ENCODE data around the gene SCNN1G. TPM values are rescaled to one million over a fixed set of nuclear protein-coding genes. Genes with fewer than 3 reads are reported as not detected.

Gene SCNN1G
- total and polyA plus RNA-seq, 9 of the 15 experiments (the other 6 are each of a cell fraction or from before 2014, with no cell fraction given), result not detected

- no peak for TF ChIP-seq RREB1 (CRISPR knock-in tag; IDR thresholded peaks at IDR 0.05)
- peak; percentile 82; the same call in 1 of the 2 replicates for TF ChIP-seq ERF (CRISPR knock-in tag; IDR thresholded peaks at IDR 0.05)
- no peak for TF ChIP-seq RAD21 (CRISPR knock-in tag; conservative IDR thresholded peaks at IDR 0.05 in 1 of 2, IDR thresholded peaks at IDR 0.05 in 1 of 2)
- TF ChIP-seq FOXO4 (CRISPR knock-in tag; IDR thresholded peaks at IDR 0.05), result no peak
- TF ChIP-seq ZNF224 (CRISPR knock-in tag; IDR thresholded peaks at IDR 0.05), result no peak
- no peak for TF ChIP-seq POLR2AphosphoS2 (IDR thresholded peaks at IDR 0.05; ENCODE audit: low read length)
- no peak for TF ChIP-seq E4F1 (CRISPR knock-in tag; IDR thresholded peaks at IDR 0.05; ENCODE audit: borderline replicate concordance)
- TF ChIP-seq NR2C1 (IDR thresholded peaks at IDR 0.05), result peak; percentile 93
- peak; percentile 85 for TF ChIP-seq NR2C1 (tag; IDR thresholded peaks at IDR 0.05)
- TF ChIP-seq POLR2G (IDR thresholded peaks at IDR 0.05; ENCODE audit: low read depth, low read length), result peak; percentile 49
- TF ChIP-seq OTX1 (CRISPR knock-in tag; IDR thresholded peaks at IDR 0.05), result no peak
- peak; percentile 97 for TF ChIP-seq ZNF589 (CRISPR knock-in tag; IDR thresholded peaks at IDR 0.05; ENCODE audit: low read depth)
- 0 out of 2 replicates have a peak, but pooled peaks have one; percentile 57 for TF ChIP-seq MBD2 (IDR thresholded peaks at IDR 0.05; ENCODE audit: borderline replicate concordance, low read depth)
- TF ChIP-seq GABPA (tag; conservative IDR thresholded peaks at IDR 0.05; ENCODE audit: low read depth), result peak; percentile 55
- TF ChIP-seq ZNF197 (CRISPR knock-in tag; IDR thresholded peaks at IDR 0.05; ENCODE audit: low read depth), result peak; percentile 99
- TF ChIP-seq ZNF76 (CRISPR knock-in tag; IDR thresholded peaks at IDR 0.05; ENCODE audit: borderline replicate concordance), result peak; percentile 77; the same call in 1 of the 2 replicates
- TF ChIP-seq HDAC3 (IDR thresholded peaks at IDR 0.05; ENCODE audit: borderline replicate concordance, partially characterized antibody), result no peak
- TF ChIP-seq MXI1 (IDR thresholded peaks at IDR 0.05; ENCODE audit: low read depth, low read length), result no peak
- no peak for TF ChIP-seq TEAD2 (tag; IDR thresholded peaks at IDR 0.05)
These were observed 33.1 kb upstream of the SCNN1G start, which contains the start of gene USP31 (continued) for GRCh38 chr16:23149267-23149992.
